Glutamatergic neuron (in vitro differentiated cells): ENCODE results near the gene CD209. TPM values are rescaled to one million over a fixed set of nuclear protein-coding genes. Genes with fewer than 3 reads are reported as not detected.

Experiments
- DNase-seq: peaks from one replicate; pipeline ENCODE4 v3.0.0; 2022
- H3K27ac Mint-ChIP-seq: one replicate; pipeline ENCODE4 v1.8.0; 2020; ENCODE audit warnings: mild to moderate bottlenecking, mixed read lengths, inconsistent platforms; ENCODE audit not compliant: unreplicated experiment
- H3K27me3 Mint-ChIP-seq: one replicate; pipeline ENCODE4 v1.8.0; 2020; ENCODE audit warnings: mild to moderate bottlenecking, moderate library complexity, mixed read lengths, inconsistent platforms; ENCODE audit not compliant: unreplicated experiment
- H3K36me3 Mint-ChIP-seq: one replicate; pipeline ENCODE4 v1.8.0; 2020; ENCODE audit warnings: mild to moderate bottlenecking, mixed read lengths, inconsistent platforms; ENCODE audit not compliant: unreplicated experiment
- H3K4me1 Mint-ChIP-seq: one replicate; pipeline ENCODE4 v1.8.0; 2020; ENCODE audit warnings: mild to moderate bottlenecking, low read depth, mixed read lengths, inconsistent platforms; ENCODE audit not compliant: unreplicated experiment
- H3K4me3 Mint-ChIP-seq: one replicate; pipeline ENCODE4 v1.8.0; 2020; ENCODE audit warnings: mild to moderate bottlenecking, mixed read lengths, inconsistent platforms; ENCODE audit not compliant: unreplicated experiment
- H3K9me3 Mint-ChIP-seq: one replicate; pipeline ENCODE4 v1.8.0; 2020; ENCODE audit warnings: mild to moderate bottlenecking, moderate library complexity, mixed read lengths, inconsistent platforms; ENCODE audit not compliant: unreplicated experiment
- total RNA-seq: library from RNA; stranded (reverse); fragmentation: NEBNext Ultra II Directional; extraction: Animal tissue kit (Norgen Biotek cat#: 25700); gene quantifications from one replicate; pipeline ENCODE4 v1.2.1, GENCODE V29; 2021; ENCODE audit not compliant: unreplicated experiment
- TF ChIP-seq, protein P1 (sequence below): fragments of 200-600 bp; sonication (generic); IDR thresholded peaks from one replicate; pipeline ENCODE4 v1.5.0; 2021; ENCODE audit not compliant: partially characterized antibody, unreplicated experiment

CD209 gene
- total RNA-seq, 1 donor from 2014 or later = not detected

DNA sequence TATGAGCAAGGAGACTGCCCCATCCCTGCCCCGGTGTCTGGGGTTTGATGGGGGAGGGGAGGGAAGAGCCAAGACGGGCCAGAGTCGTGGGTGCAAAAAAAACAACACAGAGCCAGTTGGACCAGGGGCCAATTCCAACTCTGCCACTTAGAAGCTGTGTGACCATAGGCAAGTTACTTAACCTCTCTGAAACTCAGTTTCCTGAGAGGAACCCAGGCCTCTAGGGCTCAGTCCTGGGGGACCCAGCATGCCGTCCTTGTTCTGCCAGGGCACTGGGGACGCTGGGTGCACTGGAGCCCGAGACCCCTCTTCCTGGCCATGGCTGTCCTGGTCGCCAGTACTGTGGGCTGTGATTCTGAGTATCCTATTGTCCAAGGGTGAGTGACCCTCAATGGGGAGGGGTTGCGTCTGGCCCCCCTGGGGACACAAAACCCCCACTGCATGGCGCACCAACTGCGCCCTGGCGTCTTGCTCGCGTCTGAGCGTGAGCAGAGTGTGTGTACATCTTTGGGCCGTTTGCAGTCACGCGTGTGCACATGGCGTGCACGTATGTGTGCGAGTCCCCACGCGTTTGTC is 40.4 kb upstream of the CD209 start:
- H3K36me3 Mint-ChIP-seq = peaks cover 7% of the 10 kb centered on the region
- TF ChIP-seq, protein P1, sequence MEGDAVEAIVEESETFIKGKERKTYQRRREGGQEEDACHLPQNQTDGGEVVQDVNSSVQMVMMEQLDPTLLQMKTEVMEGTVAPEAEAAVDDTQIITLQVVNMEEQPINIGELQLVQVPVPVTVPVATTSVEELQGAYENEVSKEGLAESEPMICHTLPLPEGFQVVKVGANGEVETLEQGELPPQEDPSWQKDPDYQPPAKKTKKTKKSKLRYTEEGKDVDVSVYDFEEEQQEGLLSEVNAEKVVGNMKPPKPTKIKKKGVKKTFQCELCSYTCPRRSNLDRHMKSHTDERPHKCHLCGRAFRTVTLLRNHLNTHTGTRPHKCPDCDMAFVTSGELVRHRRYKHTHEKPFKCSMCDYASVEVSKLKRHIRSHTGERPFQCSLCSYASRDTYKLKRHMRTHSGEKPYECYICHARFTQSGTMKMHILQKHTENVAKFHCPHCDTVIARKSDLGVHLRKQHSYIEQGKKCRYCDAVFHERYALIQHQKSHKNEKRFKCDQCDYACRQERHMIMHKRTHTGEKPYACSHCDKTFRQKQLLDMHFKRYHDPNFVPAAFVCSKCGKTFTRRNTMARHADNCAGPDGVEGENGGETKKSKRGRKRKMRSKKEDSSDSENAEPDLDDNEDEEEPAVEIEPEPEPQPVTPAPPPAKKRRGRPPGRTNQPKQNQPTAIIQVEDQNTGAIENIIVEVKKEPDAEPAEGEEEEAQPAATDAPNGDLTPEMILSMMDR = no peak
- peak overlapping the region; percentile 64 for H3K4me3 Mint-ChIP-seq
- peaks cover 8% of the 10 kb centered on the region for H3K27me3 Mint-ChIP-seq
- H3K9me3 Mint-ChIP-seq = peaks cover 8% of the 10 kb centered on the region
- no peaks in the 10 kb centered on the region for H3K4me1 Mint-ChIP-seq
- DNase-seq = no peak
- H3K27ac Mint-ChIP-seq = peak overlapping the region; percentile 17

DNA sequence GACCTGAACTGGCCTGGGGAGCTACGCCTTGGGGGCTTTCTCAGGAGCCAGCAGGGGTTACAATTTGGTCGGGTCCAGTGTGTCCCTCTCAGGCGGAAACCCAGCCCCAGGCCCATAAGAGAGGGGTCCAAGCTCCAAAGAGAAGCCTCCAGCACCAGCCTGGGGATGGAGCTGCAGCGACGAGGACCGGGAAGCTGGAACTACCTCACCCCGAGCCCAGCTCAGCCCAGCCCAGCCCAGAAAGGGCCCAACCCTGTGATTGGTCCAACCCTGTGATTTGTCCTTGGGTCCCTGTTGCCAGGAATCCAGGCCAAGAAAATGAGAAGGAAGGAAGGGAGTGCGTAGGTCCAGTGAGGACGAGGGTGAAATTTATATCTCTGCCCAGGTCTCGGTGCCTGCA is 39.8 kb upstream of the CD209 start:
- no peaks in the 10 kb centered on the region for H3K4me1 Mint-ChIP-seq
- H3K9me3 Mint-ChIP-seq = peaks cover 6% of the 10 kb centered on the region
- peak overlapping the region; percentile 17 for H3K27ac Mint-ChIP-seq
- TF ChIP-seq, protein P1 = no peak
- H3K36me3 Mint-ChIP-seq = peaks cover 1% of the 10 kb centered on the region
- peak overlapping the region; percentile 64 for H3K4me3 Mint-ChIP-seq
- DNase-seq = no peak
- peaks cover 8% of the 10 kb centered on the region for H3K27me3 Mint-ChIP-seq

DNA sequence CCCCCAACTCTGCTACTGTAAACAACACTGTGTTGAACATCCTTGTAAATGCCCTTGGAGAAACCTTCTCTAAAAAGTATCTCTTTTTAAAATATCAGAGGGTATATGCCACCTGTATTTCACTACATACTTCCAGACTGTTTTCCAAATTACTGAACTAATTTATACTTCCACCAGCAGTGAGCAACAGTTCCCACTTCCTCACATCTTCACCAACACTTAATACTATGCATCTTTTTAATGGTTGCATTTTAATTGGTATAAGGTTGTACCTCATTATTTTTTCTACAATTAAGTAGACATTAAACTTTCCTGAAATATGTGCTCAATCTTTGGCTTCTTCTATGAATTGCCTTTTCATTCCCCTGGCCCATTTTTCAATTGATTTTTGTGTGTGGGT is 37.5 kb upstream of the CD209 start:
- Mint-ChIP-seq H3K27me3 (peaks cover 8% of the 10 kb centered on the region), H3K36me3 (no peaks in the 10 kb centered on the region), H3K9me3 (peaks cover 6% of the 10 kb centered on the region), H3K27ac (no peak overlapping the region), H3K4me3 (no peak overlapping the region), H3K4me1 (no peaks in the 10 kb centered on the region)
- no peak for DNase-seq
- TF ChIP-seq, protein P1 = no peak

DNA sequence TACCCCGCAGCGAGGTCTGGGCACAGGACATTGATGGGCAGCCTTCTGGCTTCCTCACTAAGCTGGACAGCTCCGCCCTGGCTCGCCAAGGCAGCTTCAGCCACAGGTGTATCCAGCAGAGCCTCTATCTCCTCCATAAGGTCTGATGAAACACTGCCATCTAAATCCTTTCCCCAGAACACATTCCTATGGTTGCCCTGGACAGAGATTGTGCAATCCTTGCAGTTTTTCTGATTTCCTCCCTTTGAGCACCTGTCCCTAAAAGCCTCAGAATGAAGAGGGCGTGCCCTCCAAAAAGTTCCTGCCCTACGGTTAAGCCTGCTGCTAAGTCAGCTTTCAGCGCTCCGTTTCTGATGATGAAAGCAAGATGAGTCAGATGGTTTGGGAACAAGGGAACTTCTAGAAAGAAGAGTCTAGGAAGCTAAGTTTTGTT is 36.7 kb upstream of the CD209 start:
- H3K27me3 Mint-ChIP-seq = peaks cover 6% of the 10 kb centered on the region
- TF ChIP-seq, protein P1 = no peak
- no peaks in the 10 kb centered on the region for H3K4me1 Mint-ChIP-seq
- DNase-seq = no peak
- no peaks in the 10 kb centered on the region for H3K36me3 Mint-ChIP-seq
- H3K27ac Mint-ChIP-seq = no peak overlapping the region
- peaks cover 6% of the 10 kb centered on the region for H3K9me3 Mint-ChIP-seq
- no peak overlapping the region for H3K4me3 Mint-ChIP-seq

DNA sequence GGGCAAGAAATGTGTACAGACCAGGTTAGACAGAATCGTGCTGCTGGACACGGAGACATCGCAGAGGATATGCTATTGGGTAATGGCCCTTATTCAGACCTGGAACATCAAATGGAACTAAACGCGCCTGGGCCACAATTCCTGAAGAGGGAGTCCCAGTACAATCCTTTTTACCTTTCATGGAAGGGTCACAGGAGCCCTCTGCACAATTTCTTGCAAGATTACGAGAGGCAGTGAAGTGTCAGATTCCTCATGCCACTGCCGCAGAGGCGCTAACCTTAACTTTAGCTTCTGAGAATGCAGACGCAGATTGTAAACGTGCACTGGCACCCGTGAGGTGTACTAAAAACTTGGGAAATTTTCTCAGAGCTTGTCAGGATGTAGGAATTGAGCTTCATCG is 33.8 kb upstream of the CD209 start:
- Mint-ChIP-seq H3K4me3 (no peak overlapping the region), H3K36me3 (no peaks in the 10 kb centered on the region), H3K27ac (no peak overlapping the region), H3K9me3 (peaks cover 2% of the 10 kb centered on the region), H3K4me1 (peaks cover 8% of the 10 kb centered on the region), H3K27me3 (peaks cover 4% of the 10 kb centered on the region)
- no peak for DNase-seq
- TF ChIP-seq, protein P1 = no peak
